ENCODE measurements around the gene TUBB2A. TPM values are rescaled to one million over a fixed set of nuclear protein-coding genes. Genes with fewer than 3 reads are reported as not detected.

The TUBB2A gene
- total and polyA plus RNA-seq, 2 of the 4 experiments (the other 2 are of a cell fraction), result 164 to 264 TPM

DNA sequence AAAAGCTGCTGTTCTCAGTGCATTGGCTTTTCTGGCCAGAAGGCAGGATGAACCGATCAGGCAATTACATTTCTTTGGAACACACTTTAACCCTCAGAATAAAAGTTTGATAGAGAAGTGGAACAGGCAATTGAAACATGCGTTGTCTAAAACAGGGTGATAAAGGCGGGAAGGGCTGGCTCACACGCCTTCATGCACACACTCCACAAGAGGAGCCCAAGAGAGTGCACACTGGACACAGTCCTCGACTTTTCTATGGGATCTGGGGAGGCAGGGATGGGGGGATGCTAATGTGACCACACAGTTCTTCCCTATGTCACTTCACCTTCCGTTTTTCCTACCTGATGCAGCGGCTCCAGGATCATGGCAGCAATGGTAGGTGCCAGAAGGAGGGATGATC is 30.9 kb upstream of the TUBB2A start:
- Histone ChIP-seq H2AK9ac (replicated peaks; ENCODE audit: low read depth, low read length, poor library complexity) (no peak overlapping the region), H2BK15ac (ENCODE audit: low read depth, low read length) (no peak overlapping the region), H4K8ac (ENCODE audit: low read depth in 2 of 2, low read length in 2 of 2) (no peak overlapping the region), H2BK20ac (ENCODE audit: low read depth, low read length) (no peak overlapping the region), H3K4me1 (ENCODE audit: control insufficient read depth, insufficient read depth, low read length) (no peaks in the 10 kb centered on the region), H3K9ac (ENCODE audit: low read depth, low read length) (no peak overlapping the region), H2AK5ac (ENCODE audit: low read depth, low read length) (no peak overlapping the region), H3K23ac (ENCODE audit: low read depth, low read length) (no peak overlapping the region; the same call in 1 of the 2 replicates), H3K18ac (ENCODE audit: low read depth, low read length) (no peak overlapping the region), H2BK120ac (ENCODE audit: low read depth, low read length) (no peak overlapping the region), H3K56ac (ENCODE audit: extremely low read depth, insufficient read depth, low read length) (no peak overlapping the region), H4K91ac (ENCODE audit: insufficient read depth, low read depth, low read length) (no peak overlapping the region), H3K9me1 (ENCODE audit: insufficient read depth, low read length) (no peaks in the 10 kb centered on the region), H3K14ac (replicated peaks; ENCODE audit: low read depth, low read length) (no peak overlapping the region), H2BK5ac (ENCODE audit: low read depth, low read length, poor library complexity, severe bottlenecking) (no peak overlapping the region), H3K4me3 (ENCODE audit: insufficient read depth, low read depth, low read length) (no peak overlapping the region), H4K5ac (ENCODE audit: low read depth, low read length) (no peak overlapping the region), H3K36me3 (ENCODE audit: control insufficient read depth, insufficient read depth, low read length) (no peaks in the 10 kb centered on the region), H3K27ac (ENCODE audit: insufficient read depth, low read length) (no peak overlapping the region), H3K79me1 (ENCODE audit: low read depth in 1 of 2, low read length in 2 of 2) (no peaks in the 10 kb centered on the region), H2AFZ (replicated peaks; ENCODE audit: low read length, poor library complexity) (no peak overlapping the region), H3K4me2 (ENCODE audit: low read depth, low read length) (no peak overlapping the region), H3K27me3 (ENCODE audit: control insufficient read depth, insufficient read depth, low read length) (peaks cover 36% of the 10 kb centered on the region), H3K4ac (ENCODE audit: low read depth, low read length) (no peak overlapping the region), H3K9me3 (ENCODE audit: control insufficient read depth, insufficient read depth, low read length) (peaks cover 5% of the 10 kb centered on the region), H4K20me1 (ENCODE audit: insufficient read depth, low read length) (no peaks in the 10 kb centered on the region)
- no peak for TF ChIP-seq RAD21 (IDR thresholded peaks at IDR 0.05; ENCODE audit: low read length)
- TF ChIP-seq, protein P1, sequence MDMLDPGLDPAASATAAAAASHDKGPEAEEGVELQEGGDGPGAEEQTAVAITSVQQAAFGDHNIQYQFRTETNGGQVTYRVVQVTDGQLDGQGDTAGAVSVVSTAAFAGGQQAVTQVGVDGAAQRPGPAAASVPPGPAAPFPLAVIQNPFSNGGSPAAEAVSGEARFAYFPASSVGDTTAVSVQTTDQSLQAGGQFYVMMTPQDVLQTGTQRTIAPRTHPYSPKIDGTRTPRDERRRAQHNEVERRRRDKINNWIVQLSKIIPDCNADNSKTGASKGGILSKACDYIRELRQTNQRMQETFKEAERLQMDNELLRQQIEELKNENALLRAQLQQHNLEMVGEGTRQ (IDR thresholded peaks at IDR 0.05; ENCODE audit: low read depth, low read length), result no peak
- TF ChIP-seq FOS (IDR thresholded peaks at IDR 0.05; ENCODE audit: low read depth, low read length), result no peak
- ChIA-PET POLR2A (ENCODE audit: unreplicated experiment) (no interaction called here), CTCF (no interaction called here)
- dilution Hi-C loops (cut with HindIII; ENCODE audit: low sequenced_read_pairs, unreplicated experiment) (no loop called here), in situ Hi-C loops (cut with MboI; ENCODE audit: low sequenced_read_pairs) (no loop called here), intact Hi-C loops (cut with micrococcal nuclease) (no loop called here)
- DNase-seq, result no peak
- no peak for ATAC-seq (ENCODE audit: low read depth)
- BruUV-seq (replicated peaks), result no TSS peak
- WGBS, 2 experiments (ENCODE audit: extremely low coverage in 2 of 2, insufficient read length in 1 of 2), result no CpG with 5 or more reads among the region's 7 CpGs

Data from IMR-90 (cell line).